Measurements from ENCODE around the gene ZFYVE21.

Gene ZFYVE21

DNA sequence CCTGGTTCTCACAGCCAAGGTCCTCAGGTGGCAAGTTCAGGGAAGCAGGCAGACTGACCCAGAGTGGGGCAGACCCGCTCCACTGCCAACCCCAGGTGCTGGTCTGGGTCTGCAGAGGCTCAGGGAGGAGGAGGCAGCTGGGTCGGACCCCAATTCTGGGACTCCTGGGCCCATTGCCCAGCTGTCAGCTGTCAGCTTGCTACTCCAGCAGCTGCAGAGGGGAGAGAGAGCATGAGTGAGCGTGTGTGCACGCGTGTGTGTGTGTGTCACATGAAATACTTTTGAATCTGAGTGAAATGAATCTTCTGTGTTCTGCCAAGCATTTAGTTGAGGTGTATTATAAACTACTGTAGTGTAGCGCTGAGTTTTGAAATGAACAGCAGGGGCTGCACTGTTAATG is 31.1 kb upstream of the ZFYVE21 start:
- no peak for DNase-seq (ENCODE audit: extremely low read depth, insufficient read length)

DNA sequence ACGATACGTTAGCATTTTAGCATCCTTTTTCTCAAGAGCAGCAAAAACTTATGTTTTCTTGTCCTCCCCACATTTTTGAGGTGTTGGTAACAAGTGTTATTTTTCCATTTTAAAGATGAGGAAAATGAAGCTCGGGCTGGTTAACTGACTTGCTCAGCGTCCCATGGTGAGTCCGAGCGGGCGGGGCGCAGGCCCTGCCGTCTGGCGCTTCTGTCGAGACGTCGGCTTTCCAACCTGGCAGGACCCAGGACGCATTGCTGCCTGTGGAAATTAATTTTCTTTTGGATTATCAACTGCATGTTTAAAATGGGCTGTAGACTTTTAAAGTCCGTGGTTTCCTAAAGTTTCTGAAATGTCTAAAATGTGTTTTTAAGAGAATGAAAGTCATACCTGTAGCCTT is 30.7 kb upstream of the ZFYVE21 start:
- no peak for DNase-seq (ENCODE audit: extremely low read depth, insufficient read length)
- no peak overlapping the region for H3K4me3 ChIP-seq (replicated peaks; ENCODE audit: low read depth, low read length)
- no peaks in the 10 kb centered on the region for H3K27me3 ChIP-seq (replicated peaks; ENCODE audit: control insufficient read depth, insufficient read depth, low read length)
- peaks cover 25% of the 10 kb centered on the region for H3K36me3 ChIP-seq (ENCODE audit: control insufficient read depth, insufficient read depth, low read length)
- TF ChIP-seq, protein P1, sequence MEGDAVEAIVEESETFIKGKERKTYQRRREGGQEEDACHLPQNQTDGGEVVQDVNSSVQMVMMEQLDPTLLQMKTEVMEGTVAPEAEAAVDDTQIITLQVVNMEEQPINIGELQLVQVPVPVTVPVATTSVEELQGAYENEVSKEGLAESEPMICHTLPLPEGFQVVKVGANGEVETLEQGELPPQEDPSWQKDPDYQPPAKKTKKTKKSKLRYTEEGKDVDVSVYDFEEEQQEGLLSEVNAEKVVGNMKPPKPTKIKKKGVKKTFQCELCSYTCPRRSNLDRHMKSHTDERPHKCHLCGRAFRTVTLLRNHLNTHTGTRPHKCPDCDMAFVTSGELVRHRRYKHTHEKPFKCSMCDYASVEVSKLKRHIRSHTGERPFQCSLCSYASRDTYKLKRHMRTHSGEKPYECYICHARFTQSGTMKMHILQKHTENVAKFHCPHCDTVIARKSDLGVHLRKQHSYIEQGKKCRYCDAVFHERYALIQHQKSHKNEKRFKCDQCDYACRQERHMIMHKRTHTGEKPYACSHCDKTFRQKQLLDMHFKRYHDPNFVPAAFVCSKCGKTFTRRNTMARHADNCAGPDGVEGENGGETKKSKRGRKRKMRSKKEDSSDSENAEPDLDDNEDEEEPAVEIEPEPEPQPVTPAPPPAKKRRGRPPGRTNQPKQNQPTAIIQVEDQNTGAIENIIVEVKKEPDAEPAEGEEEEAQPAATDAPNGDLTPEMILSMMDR (IDR thresholded peaks at IDR 0.05; ENCODE audit: insufficient read depth, low read length, poor library complexity, severe bottlenecking): no peak

More for the DNA sequence above, 31.1 kb upstream of the ZFYVE21 start:
- Histone ChIP-seq H3K4me3 (replicated peaks; ENCODE audit: low read depth, low read length) (no peak overlapping the region), H3K27me3 (replicated peaks; ENCODE audit: control insufficient read depth, insufficient read depth, low read length) (no peaks in the 10 kb centered on the region), H3K36me3 (ENCODE audit: control insufficient read depth, insufficient read depth, low read length) (peaks cover 29% of the 10 kb centered on the region)
- TF ChIP-seq, protein P1 (IDR thresholded peaks at IDR 0.05; ENCODE audit: insufficient read depth, low read length, poor library complexity, severe bottlenecking): no peak

DNA sequence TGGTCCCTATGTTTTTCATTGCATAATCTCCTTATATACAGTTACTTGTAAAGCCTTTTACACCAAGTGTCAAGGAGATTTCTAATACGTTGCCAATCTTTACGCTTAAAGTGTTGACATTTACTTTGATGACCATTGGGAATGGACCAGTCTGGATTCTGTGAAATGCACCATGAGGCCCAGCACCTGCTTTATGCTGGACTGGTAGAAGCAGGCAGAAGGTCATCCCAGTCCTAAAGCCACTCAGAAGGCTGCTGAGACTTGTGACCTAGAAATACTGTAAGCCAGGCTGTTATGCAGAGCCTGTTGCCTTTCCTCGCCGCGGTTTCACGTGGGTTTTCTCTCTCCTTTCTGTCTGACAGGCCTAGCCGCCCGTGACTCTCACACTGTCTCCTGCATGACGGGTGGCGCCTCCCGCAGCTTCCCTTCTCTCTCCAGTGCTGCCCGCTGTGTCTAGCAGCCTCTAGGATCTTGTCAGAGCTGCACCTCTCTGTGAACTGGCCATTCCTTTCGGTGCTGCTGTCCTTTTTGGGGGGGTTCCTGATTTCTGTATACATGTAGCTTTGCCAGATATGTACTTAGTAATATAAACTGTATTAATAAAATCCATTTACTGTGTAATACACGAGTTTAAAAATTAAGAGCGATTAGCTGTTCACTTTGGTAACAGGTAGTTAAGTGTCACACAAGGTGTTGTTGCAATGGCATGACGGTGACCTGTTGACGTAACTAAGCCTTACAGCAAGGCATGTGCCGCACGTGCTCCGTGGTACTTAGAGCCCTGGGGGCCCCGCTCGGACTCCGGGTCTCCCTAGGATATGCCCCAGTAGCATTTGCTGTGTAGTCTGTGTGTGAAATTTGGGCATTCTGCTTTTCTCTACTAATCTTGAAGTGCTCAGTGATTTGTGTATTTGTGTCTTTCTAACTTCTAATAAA is 30.1 kb upstream of the ZFYVE21 start:
- H3K27me3 ChIP-seq (replicated peaks; ENCODE audit: control insufficient read depth, insufficient read depth, low read length): no peaks in the 10 kb centered on the region
- TF ChIP-seq, protein P1 (IDR thresholded peaks at IDR 0.05; ENCODE audit: insufficient read depth, low read length, poor library complexity, severe bottlenecking): no peak
- peaks cover 23% of the 10 kb centered on the region for H3K36me3 ChIP-seq (ENCODE audit: control insufficient read depth, insufficient read depth, low read length)
- no peak overlapping the region for H3K4me3 ChIP-seq (replicated peaks; ENCODE audit: low read depth, low read length)
- no peak for DNase-seq (ENCODE audit: extremely low read depth, insufficient read length)

GRCh38 chr14:103686831-103687485 is 28.7 kb upstream of the ZFYVE21 start:
- Histone ChIP-seq H3K36me3 (ENCODE audit: control insufficient read depth, insufficient read depth, low read length) (peaks cover 15% of the 10 kb centered on the region), H3K27me3 (replicated peaks; ENCODE audit: control insufficient read depth, insufficient read depth, low read length) (no peaks in the 10 kb centered on the region), H3K4me3 (replicated peaks; ENCODE audit: low read depth, low read length) (no peak overlapping the region)
- TF ChIP-seq, protein P1 (IDR thresholded peaks at IDR 0.05; ENCODE audit: insufficient read depth, low read length, poor library complexity, severe bottlenecking): no peak
- no peak for DNase-seq (ENCODE audit: extremely low read depth, insufficient read length)

DNA sequence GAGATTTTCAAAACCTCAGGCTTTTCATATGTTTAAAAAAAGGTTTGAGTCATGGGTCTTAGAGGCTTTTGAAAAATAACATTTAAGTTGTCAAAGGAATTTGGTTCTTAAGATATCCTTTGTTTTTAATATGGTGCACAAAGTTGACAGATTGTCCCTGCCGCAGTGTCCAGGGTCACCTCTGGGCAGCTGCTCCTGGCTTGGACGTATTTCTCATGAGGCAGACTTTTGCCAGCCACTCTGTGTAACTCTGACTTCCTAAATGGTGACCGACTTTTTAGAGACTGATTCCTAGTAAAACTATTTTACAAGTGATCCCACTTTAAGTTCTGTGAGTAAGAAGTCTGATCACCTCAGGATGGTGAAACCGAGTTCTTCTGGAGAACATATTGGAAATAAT is 27.9 kb upstream of the ZFYVE21 start:
- TF ChIP-seq, protein P1 (IDR thresholded peaks at IDR 0.05; ENCODE audit: insufficient read depth, low read length, poor library complexity, severe bottlenecking): no peak
- Histone ChIP-seq H3K27me3 (replicated peaks; ENCODE audit: control insufficient read depth, insufficient read depth, low read length) (no peaks in the 10 kb centered on the region), H3K36me3 (ENCODE audit: control insufficient read depth, insufficient read depth, low read length) (peaks cover 15% of the 10 kb centered on the region), H3K4me3 (replicated peaks; ENCODE audit: low read depth, low read length) (no peak overlapping the region)
- no peak for DNase-seq (ENCODE audit: extremely low read depth, insufficient read length)
